K562 (cell line): Measurements from ENCODE around the gene CLIC1. TPM values are rescaled to one million over a fixed set of nuclear protein-coding genes. Genes with fewer than 3 reads are reported as not detected.

Experiments
- AFF1 ChIP-seq, 2 experiments: fragments of 450-650 bp; IDR thresholded peaks; 2 replicates each; pipeline ENCODE4 v1.6.1; 2018; ENCODE audit warnings: mild to moderate bottlenecking in 2 of 2, low read depth in 1 of 2; ENCODE audit not compliant: partially characterized antibody in 2 of 2
- AFF4 ChIP-seq: sonication (generic); formaldehyde crosslinking; IDR thresholded peaks from 2 replicates; pipeline ENCODE4 v1.8.0; 2023; ENCODE audit warnings: mild to moderate bottlenecking, missing genetic modification reagents
- BCOR ChIP-seq: fragments of 450-650 bp; IDR thresholded peaks from 2 replicates; pipeline ENCODE4 v1.6.1; 2016
- BRF2 ChIP-seq: IDR thresholded peaks from 3 replicates; pipeline ENCODE4 v1.6.1; 2011; ENCODE audit warnings: borderline replicate concordance, mild to moderate bottlenecking; ENCODE audit not compliant: insufficient read length, insufficient read depth
- CEBPB ChIP-seq: fragments of 450-650 bp; IDR thresholded peaks from 2 replicates; pipeline ENCODE4 v1.6.1; 2016; ENCODE audit warnings: missing genetic modification characterization, missing compliant biosample characterization
- CREB5 ChIP-seq: fragments of 250-450 bp; sonication (Bioruptor Pico); IDR thresholded peaks from 2 replicates; pipeline ENCODE4 v1.5.0; 2020; ENCODE audit warnings: mild to moderate bottlenecking
- HDAC3 ChIP-seq: fragments of 450-650 bp; IDR thresholded peaks from 2 replicates; pipeline ENCODE4 v1.6.1; 2018; ENCODE audit warnings: borderline replicate concordance, mild to moderate bottlenecking, moderate library complexity; ENCODE audit not compliant: partially characterized antibody
- ID3 ChIP-seq, 2 experiments: fragments of 250-450 bp in 1 of 2; fragments of 450-650 bp in 1 of 2; sonication (Bioruptor Pico) in 1 of 2; IDR thresholded peaks; 2 replicates each; pipeline versions ENCODE4 v1.6.1 to v1.8.0; 2016 to 2021; ENCODE audit warnings: mild to moderate bottlenecking in 2 of 2, moderate library complexity in 2 of 2, missing compliant biosample characterization in 1 of 2, missing genetic modification characterization in 1 of 2
- LEF1 ChIP-seq: fragments of 450-650 bp; IDR thresholded peaks from 2 replicates; pipeline ENCODE4 v1.6.1; 2016; ENCODE audit warnings: mild to moderate bottlenecking
- ZBTB34 ChIP-seq: fragments of 250-450 bp; sonication (Bioruptor Pico); IDR thresholded peaks from 2 replicates; pipeline ENCODE4 v1.8.0; 2021; ENCODE audit warnings: mild to moderate bottlenecking, moderate library complexity
- ZKSCAN1 ChIP-seq: fragments of 150-350 bp; IDR thresholded peaks from 2 replicates; pipeline ENCODE4 v1.6.1; 2016; ENCODE audit warnings: low read depth, low read length
- ZNF232 ChIP-seq: sonication (generic); formaldehyde crosslinking; IDR thresholded peaks from 2 replicates; pipeline ENCODE4 v1.8.0; 2022; ENCODE audit warnings: mild to moderate bottlenecking, missing genetic modification reagents
- ZNF431 ChIP-seq: sonication (generic); formaldehyde crosslinking; IDR thresholded peaks from 2 replicates; pipeline ENCODE4 v1.8.0; 2022; ENCODE audit warnings: mild to moderate bottlenecking, missing genetic modification reagents
- ZNF696 ChIP-seq: fragments of 250-450 bp; sonication (Bioruptor Pico); conservative IDR thresholded peaks from 2 replicates; pipeline ENCODE4 v1.4.0; 2020; ENCODE audit warnings: mild to moderate bottlenecking, moderate library complexity
- polyA plus RNA-seq, 8 experiments: library from polyadenylated mRNA; depleted of rRNA in 4 of 8; stranded (reverse) in 5 of 8; unstranded in 3 of 8; fragments of >200 nt; fragmentation: Nextera tagmentation in 2 of 8; fragmentation: Illumina TruSeq in 1 of 8; extraction: Ambion mirVana in 2 of 8; extraction: Trizol in 1 of 8; gene quantifications; 2 replicates each; pipeline versions ENCODE4 v1.2.1 to v1.2.3, GENCODE V29; 2011 to 2014; ENCODE audit warnings: inconsistent platforms in 1 of 8, missing spikeins in 1 of 8
- total RNA-seq, 7 experiments: library from RNA; depleted of rRNA in 6 of 7; stranded (reverse); fragments of >200 nt in 6 of 7; fragmentation: Illumina TruSeq in 2 of 7; extraction: Trizol in 2 of 7; gene quantifications; 2 replicates each; pipeline versions ENCODE4 v1.2.1 to v1.2.3, GENCODE V29; 2011 to 2021; ENCODE audit warnings: low replicate concordance in 1 of 7

Gene CLIC1
- total and polyA plus RNA-seq, 9 of the 15 experiments (the other 6 are each of a cell fraction or from before 2014, with no cell fraction given), result 1,267 to 2,419 (median 1,808) TPM

- TF ChIP-seq CREB5 (CRISPR knock-in tag) (no peak), LEF1 (no peak), ZNF696 (CRISPR knock-in tag) (no peak), ZNF431 (CRISPR knock-in tag) (no peak), HDAC3 (no peak), AFF1 (IDR thresholded peaks at IDR 0.05; ENCODE audit: low read depth in 1 of 2, partially characterized antibody in 2 of 2) (no peak), ZKSCAN1 (peak; percentile 8; the same call in 1 of the 2 replicates), ZNF232 (CRISPR knock-in tag) (peak; percentile 26; the same call in 1 of the 2 replicates), CEBPB (tag) (no peak), BRF2 (no peak), ID3 (CRISPR knock-in tag; IDR thresholded peaks at IDR 0.05) (no peak), ID3 (tag; IDR thresholded peaks at IDR 0.05) (peak; percentile 71; the same call in 1 of the 2 replicates), AFF4 (CRISPR knock-in tag) (no peak), BCOR (no peak; the same call in 1 of the 2 replicates), ZBTB34 (CRISPR knock-in tag) (no peak)
Observed at GRCh38 chr6:31736768-31737314, 511 bp upstream of the CLIC1 start (continued).
